GM12878 (cell line): Measurements from ENCODE around the gene ASB10. TPM values are rescaled to one million over a fixed set of nuclear protein-coding genes. Genes with fewer than 3 reads are reported as not detected.

Experiments
- ATF3 ChIP-seq: IDR thresholded peaks from 2 replicates; pipeline ENCODE4 v1.6.1; 2011; ENCODE audit warnings: low read depth, mild to moderate bottlenecking, low read length, moderate library complexity, borderline replicate concordance; ENCODE audit errors: extremely low read depth
- E2F8 ChIP-seq: fragments of 450-650 bp; IDR thresholded peaks from 2 replicates; pipeline ENCODE4 v1.6.1; 2018; ENCODE audit warnings: mild to moderate bottlenecking, low read depth, moderate library complexity; ENCODE audit not compliant: partially characterized antibody
- EGR1 ChIP-seq, 2 experiments: IDR thresholded peaks; 1 replicate in 1 of 2; 2 replicates in 1 of 2; pipeline ENCODE4 v1.6.1; 2011 to 2012; ENCODE audit warnings: low read depth in 2 of 2, low read length in 2 of 2, borderline replicate concordance in 1 of 2, mild to moderate bottlenecking in 1 of 2, moderate library complexity in 1 of 2
- EP300 ChIP-seq, 2 experiments: fragments of 150-350 bp in 1 of 2; IDR thresholded peaks; 2 replicates each; pipeline ENCODE4 v1.6.1; 2011 to 2012; ENCODE audit warnings: low read depth in 2 of 2, low read length in 2 of 2, borderline replicate concordance in 1 of 2, improper control_type of control experiment in 1 of 2, inconsistent platforms in 1 of 2; ENCODE audit not compliant: control insufficient read depth in 1 of 2
- GATAD2B ChIP-seq: fragments of 450-650 bp; conservative IDR thresholded peaks from 2 replicates; pipeline ENCODE4 v1.6.1; 2017; ENCODE audit warnings: low read depth, mild to moderate bottlenecking, moderate library complexity
- IKZF2 ChIP-seq, 2 experiments: fragments of 450-650 bp; IDR thresholded peaks; 2 replicates each; pipeline ENCODE4 v1.6.1; 2017; ENCODE audit warnings: mild to moderate bottlenecking in 2 of 2, moderate library complexity in 2 of 2
- JUND ChIP-seq: IDR thresholded peaks from 2 replicates; pipeline ENCODE4 v1.6.1; 2012; ENCODE audit warnings: low read depth, mild to moderate bottlenecking, low read length, improper control_type of control experiment, moderate library complexity
- KLF5 ChIP-seq: fragments of 450-650 bp; IDR thresholded peaks from 2 replicates; pipeline ENCODE4 v1.6.1; 2014; ENCODE audit warnings: mild to moderate bottlenecking; ENCODE audit not compliant: partially characterized antibody
- MEF2A ChIP-seq: IDR thresholded peaks from 2 replicates; pipeline ENCODE4 v1.6.1; 2011; ENCODE audit warnings: low read depth, mild to moderate bottlenecking, low read length, moderate library complexity; ENCODE audit not compliant: insufficient read depth
- MTA2 ChIP-seq: fragments of 450-650 bp; IDR thresholded peaks from 2 replicates; pipeline ENCODE4 v1.6.1; 2016; ENCODE audit warnings: low read depth, mild to moderate bottlenecking, moderate library complexity
- MXI1 ChIP-seq: fragments of 150-350 bp; IDR thresholded peaks from 2 replicates; pipeline ENCODE4 v1.6.1; 2011; ENCODE audit warnings: low read depth, mild to moderate bottlenecking, inconsistent platforms, low read length, improper control_type of control experiment
- NBN ChIP-seq: fragments of 450-650 bp; IDR thresholded peaks from 2 replicates; pipeline ENCODE4 v1.6.1; 2016
- NFIC ChIP-seq: IDR thresholded peaks from 2 replicates; pipeline ENCODE4 v1.6.1; 2012; ENCODE audit warnings: low read depth, mild to moderate bottlenecking, inconsistent platforms, low read length, moderate library complexity
- RAD51 ChIP-seq: fragments of 450-650 bp; IDR thresholded peaks from 2 replicates; pipeline ENCODE4 v1.6.1; 2016; ENCODE audit warnings: moderate library complexity, mild to moderate bottlenecking, inconsistent platforms
- TARDBP ChIP-seq: IDR thresholded peaks from 2 replicates; pipeline ENCODE4 v1.6.1; 2016; ENCODE audit warnings: borderline replicate concordance
- TCF3 ChIP-seq: IDR thresholded peaks from 2 replicates; pipeline ENCODE4 v1.6.1; 2012; ENCODE audit warnings: low read depth, mild to moderate bottlenecking, low read length, borderline replicate concordance; ENCODE audit not compliant: insufficient read depth
- YBX1 ChIP-seq: fragments of 450-650 bp; IDR thresholded peaks from 2 replicates; pipeline ENCODE4 v1.6.1; 2016; ENCODE audit warnings: antibody characterized with exemption
- ZNF217 ChIP-seq: fragments of 450-650 bp; IDR thresholded peaks from 2 replicates; pipeline ENCODE4 v1.6.1; 2017; ENCODE audit warnings: antibody characterized with exemption, mild to moderate bottlenecking
- ZNF687 ChIP-seq: fragments of 450-650 bp; IDR thresholded peaks from 2 replicates; pipeline ENCODE4 v1.6.1; 2017; ENCODE audit warnings: mild to moderate bottlenecking, moderate library complexity
- ZSCAN29 ChIP-seq: fragments of 450-650 bp; IDR thresholded peaks from 2 replicates; pipeline ENCODE4 v1.6.1; 2017; ENCODE audit warnings: mild to moderate bottlenecking, moderate library complexity
- polyA plus RNA-seq, 11 experiments: library from polyadenylated mRNA; depleted of rRNA in 4 of 11; unstranded in 6 of 11; stranded (reverse) in 5 of 11; fragments of >200 nt; fragmentation: Nextera tagmentation in 4 of 11; fragmentation: Illumina TruSeq in 1 of 11; extraction: Ambion mirVana in 4 of 11; extraction: Trizol in 1 of 11; gene quantifications; 1 replicate in 1 of 11; 2 replicates in 10 of 11; pipeline versions ENCODE4 v1.2.1 to v1.2.3, GENCODE V29; 2011 to 2016; ENCODE audit warnings: inconsistent platforms in 2 of 11, missing spikeins in 2 of 11, low read depth in 1 of 11
- total RNA-seq, 4 experiments: library from RNA; depleted of rRNA in 3 of 4; stranded (reverse); fragments of >200 nt in 3 of 4; fragmentation: Illumina TruSeq in 1 of 4; extraction: Trizol in 1 of 4; gene quantifications; 2 replicates each; pipeline versions ENCODE4 v1.2.1 to v1.2.3, GENCODE V29; 2013 to 2021
- TF ChIP-seq, protein P1 (sequence below): IDR thresholded peaks from 2 replicates; pipeline ENCODE4 v1.6.1; 2011; ENCODE audit warnings: borderline replicate concordance, low read depth, mild to moderate bottlenecking, moderate library complexity, mixed read lengths, low read length; ENCODE audit not compliant: insufficient read depth; ENCODE audit errors: extremely low read length

The ASB10 gene
- total and polyA plus RNA-seq, 10 of the 15 experiments (the other 5 are each of a cell fraction or from before 2014, with no cell fraction given) = not detected

GRCh38 chr7:151232917-151233701, 46.1 kb upstream of the ASB10 start (continued):
- TF ChIP-seq, protein P1, sequence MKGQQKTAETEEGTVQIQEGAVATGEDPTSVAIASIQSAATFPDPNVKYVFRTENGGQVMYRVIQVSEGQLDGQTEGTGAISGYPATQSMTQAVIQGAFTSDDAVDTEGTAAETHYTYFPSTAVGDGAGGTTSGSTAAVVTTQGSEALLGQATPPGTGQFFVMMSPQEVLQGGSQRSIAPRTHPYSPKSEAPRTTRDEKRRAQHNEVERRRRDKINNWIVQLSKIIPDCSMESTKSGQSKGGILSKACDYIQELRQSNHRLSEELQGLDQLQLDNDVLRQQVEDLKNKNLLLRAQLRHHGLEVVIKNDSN = no peak
- TF ChIP-seq NFIC (no peak), RAD51 (no peak), GATAD2B (no peak; the same call in 1 of the 2 replicates), MXI1 (peak; percentile 18; the same call in 1 of the 2 replicates), EGR1 (IDR thresholded peaks at IDR 0.05; ENCODE audit: borderline replicate concordance in 1 of 2, low read depth in 2 of 2, low read length in 2 of 2) (no peak), TARDBP (no peak), ZNF217 (no peak), KLF5 (no peak), YBX1 (no peak), IKZF2 (IDR thresholded peaks at IDR 0.05) (no peak), JUND (no peak), E2F8 (no peak), MTA2 (no peak), ZSCAN29 (no peak), TCF3 (no peak), MEF2A (no peak), EP300 (IDR thresholded peaks at IDR 0.05; ENCODE audit: borderline replicate concordance in 1 of 2, control insufficient read depth in 1 of 2, low read depth in 2 of 2, low read length in 2 of 2) (no peak), ZNF687 (no peak), ATF3 (no peak), NBN (no peak)
